ENCODE results near the gene CAMTA1. TPM values are rescaled to one million over a fixed set of nuclear protein-coding genes. Genes with fewer than 3 reads are reported as not detected.

Gene CAMTA1
- total RNA-seq, 1 donor from 2014 or later: 62.9 TPM

- TF ChIP-seq CTCF (IDR thresholded peaks at IDR 0.05) (no peak), POLR2A (IDR thresholded peaks at IDR 0.05) (no peak), POLR2AphosphoS5 (IDR thresholded peaks at IDR 0.05; ENCODE audit: insufficient read depth in 1 of 2, low read depth in 1 of 2) (no peak)
- no peaks in the 10 kb centered on the region for H3K9me3 ChIP-seq
- intact Hi-C loops (cut with DNase I): no loop called here
- H3K4me1 ChIP-seq: no peaks in the 10 kb centered on the region
- H3K27me3 ChIP-seq: no peaks in the 10 kb centered on the region
- H3K36me3 ChIP-seq: no peaks in the 10 kb centered on the region
- H3K4me3 ChIP-seq: no peak overlapping the region
- no peak for DNase-seq (ENCODE audit: extremely low spot score in 2 of 2)
- no peak overlapping the region for H3K27ac ChIP-seq
Observed at GRCh38 chr1:7606096-7606495, 820.8 kb downstream of the CAMTA1 start.

DNA sequence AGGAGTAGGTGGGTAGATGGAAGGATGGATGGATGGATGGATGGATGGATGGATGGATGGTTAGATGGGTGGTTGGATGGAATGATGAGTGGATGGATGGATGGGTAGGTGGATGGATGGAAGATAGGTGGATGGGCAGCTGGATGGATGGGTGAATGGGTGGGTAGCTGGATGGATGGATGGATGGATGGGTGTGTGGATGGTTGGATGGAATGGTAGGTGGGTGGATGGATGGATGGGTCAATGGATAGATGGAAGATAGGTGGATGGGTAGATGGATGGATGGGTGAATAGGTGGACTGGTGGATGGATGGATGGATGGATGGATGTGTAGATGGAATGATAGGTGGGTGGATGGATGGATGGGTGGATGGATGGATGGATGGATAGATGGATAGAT, 821.8 kb downstream of the CAMTA1 start:
- H3K4me3 ChIP-seq: no peak overlapping the region
- no peaks in the 10 kb centered on the region for H3K36me3 ChIP-seq
- no peaks in the 10 kb centered on the region for H3K27me3 ChIP-seq
- H3K9me3 ChIP-seq: no peaks in the 10 kb centered on the region
- no peak for TF ChIP-seq POLR2A (IDR thresholded peaks at IDR 0.05)
- no peak for TF ChIP-seq CTCF (IDR thresholded peaks at IDR 0.05)
- TF ChIP-seq POLR2AphosphoS5 (IDR thresholded peaks at IDR 0.05; ENCODE audit: insufficient read depth in 1 of 2, low read depth in 1 of 2): no peak
- no peaks in the 10 kb centered on the region for H3K4me1 ChIP-seq
- H3K27ac ChIP-seq: no peak overlapping the region
- no peak for DNase-seq (ENCODE audit: extremely low spot score in 2 of 2)
- intact Hi-C loops (cut with DNase I): no loop called here

GRCh38 chr1:7608628-7609305, 823.5 kb downstream of the CAMTA1 start:
- intact Hi-C loops (cut with DNase I): no loop called here
- H3K27me3 ChIP-seq: no peaks in the 10 kb centered on the region
- H3K4me3 ChIP-seq: no peak overlapping the region
- no peaks in the 10 kb centered on the region for H3K36me3 ChIP-seq
- no peaks in the 10 kb centered on the region for H3K9me3 ChIP-seq
- DNase-seq (ENCODE audit: extremely low spot score in 2 of 2): no peak
- no peak overlapping the region for H3K27ac ChIP-seq
- TF ChIP-seq POLR2AphosphoS5 (IDR thresholded peaks at IDR 0.05; ENCODE audit: insufficient read depth in 1 of 2, low read depth in 1 of 2) (no peak), CTCF (IDR thresholded peaks at IDR 0.05) (no peak), POLR2A (IDR thresholded peaks at IDR 0.05) (no peak)
- no peaks in the 10 kb centered on the region for H3K4me1 ChIP-seq

DNA sequence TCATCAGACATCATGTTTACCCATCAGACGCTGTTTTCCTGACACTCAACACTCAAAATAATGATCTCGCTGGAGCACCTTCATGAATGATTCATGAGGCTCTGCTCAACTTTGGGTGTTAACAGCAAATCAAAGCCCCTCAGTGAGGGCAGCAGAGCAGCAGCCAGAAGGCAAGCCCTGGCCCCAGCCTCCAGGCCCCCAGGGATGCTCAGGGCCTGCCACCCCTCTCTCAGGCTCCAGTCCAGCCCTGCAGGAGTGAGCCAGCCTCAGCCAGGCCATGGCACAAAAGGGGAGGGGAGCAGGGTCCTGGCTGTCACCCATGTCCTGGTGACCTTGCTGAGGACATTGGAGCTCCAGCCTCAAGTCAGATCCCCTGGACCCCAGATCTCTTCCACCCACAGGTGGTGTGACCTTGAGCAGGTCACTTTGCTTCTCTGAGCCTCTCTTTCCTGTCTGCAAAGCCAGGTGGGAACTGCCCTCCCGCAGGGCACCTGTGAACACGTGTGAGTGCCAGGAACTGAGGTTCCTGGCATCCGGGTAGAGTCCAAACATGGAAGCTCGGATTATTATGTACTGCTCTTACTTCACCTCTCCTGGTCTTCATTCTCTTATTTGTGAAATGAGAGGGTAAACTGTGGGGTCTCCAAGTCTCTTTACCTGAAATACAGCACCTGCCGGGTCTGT, 824.2 kb downstream of the CAMTA1 start:
- Histone ChIP-seq H3K9me3 (no peaks in the 10 kb centered on the region), H3K4me3 (no peak overlapping the region), H3K27ac (no peak overlapping the region), H3K4me1 (no peaks in the 10 kb centered on the region), H3K27me3 (no peaks in the 10 kb centered on the region), H3K36me3 (no peaks in the 10 kb centered on the region)
- intact Hi-C loops (cut with DNase I): no loop called here
- TF ChIP-seq CTCF (IDR thresholded peaks at IDR 0.05): no peak
- TF ChIP-seq POLR2AphosphoS5 (IDR thresholded peaks at IDR 0.05; ENCODE audit: insufficient read depth in 1 of 2, low read depth in 1 of 2): no peak
- no peak for TF ChIP-seq POLR2A (IDR thresholded peaks at IDR 0.05)
- no peak for DNase-seq (ENCODE audit: extremely low spot score in 2 of 2)

DNA sequence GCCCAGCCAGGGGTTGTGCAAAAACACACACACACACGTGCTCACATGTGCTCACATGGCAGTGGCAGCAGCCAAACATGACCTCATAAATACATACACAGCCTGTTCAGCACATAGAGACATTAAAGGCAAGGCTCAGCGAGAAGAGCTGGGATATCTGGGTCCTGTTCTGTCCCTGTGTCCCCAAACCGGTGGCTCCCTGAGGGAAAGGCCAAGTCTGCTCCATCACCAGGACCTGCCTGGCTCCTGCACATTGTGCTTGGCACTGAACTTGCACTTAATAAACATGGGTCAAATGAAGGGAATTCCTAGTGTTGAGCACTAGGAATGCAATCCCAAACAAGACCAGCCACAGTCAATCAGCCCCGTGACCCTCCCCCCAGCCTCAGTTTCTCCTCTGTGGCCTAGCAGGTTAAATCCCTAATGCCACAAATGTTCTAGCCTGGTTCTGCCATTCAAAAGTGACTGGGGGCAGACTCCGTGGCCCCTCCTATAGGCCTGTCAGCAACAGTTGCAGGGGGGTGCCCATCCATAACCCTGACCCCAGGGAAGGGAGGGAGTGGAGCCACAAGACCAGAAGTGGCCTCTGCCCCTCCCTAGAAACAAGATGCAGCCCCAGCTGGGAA, 825.0 kb downstream of the CAMTA1 start:
- DNase-seq (ENCODE audit: extremely low spot score in 2 of 2): no peak
- no peak for TF ChIP-seq POLR2A (IDR thresholded peaks at IDR 0.05)
- H3K27ac ChIP-seq: no peak overlapping the region
- H3K36me3 ChIP-seq: no peaks in the 10 kb centered on the region
- no peak overlapping the region for H3K4me3 ChIP-seq
- intact Hi-C loops (cut with DNase I): no loop called here
- no peaks in the 10 kb centered on the region for H3K27me3 ChIP-seq
- H3K9me3 ChIP-seq: no peaks in the 10 kb centered on the region
- H3K4me1 ChIP-seq: no peaks in the 10 kb centered on the region
